HG03280 (cell line): ENCODE results near the gene GID8.
"Not testable (repeated sequence)": the region's sequence is repeated elsewhere in the genome, so short reads cannot be mapped to it uniquely, and the experiment has no call there.

Source experiments
- ATAC-seq: cut with Tn5 transposase; IDR thresholded peaks from one replicate; pipeline ENCODE4 v1.9.1; 2021; ENCODE audit warnings: mild to moderate bottlenecking, moderate library complexity; ENCODE audit not compliant: unreplicated experiment

The GID8 gene

DNA sequence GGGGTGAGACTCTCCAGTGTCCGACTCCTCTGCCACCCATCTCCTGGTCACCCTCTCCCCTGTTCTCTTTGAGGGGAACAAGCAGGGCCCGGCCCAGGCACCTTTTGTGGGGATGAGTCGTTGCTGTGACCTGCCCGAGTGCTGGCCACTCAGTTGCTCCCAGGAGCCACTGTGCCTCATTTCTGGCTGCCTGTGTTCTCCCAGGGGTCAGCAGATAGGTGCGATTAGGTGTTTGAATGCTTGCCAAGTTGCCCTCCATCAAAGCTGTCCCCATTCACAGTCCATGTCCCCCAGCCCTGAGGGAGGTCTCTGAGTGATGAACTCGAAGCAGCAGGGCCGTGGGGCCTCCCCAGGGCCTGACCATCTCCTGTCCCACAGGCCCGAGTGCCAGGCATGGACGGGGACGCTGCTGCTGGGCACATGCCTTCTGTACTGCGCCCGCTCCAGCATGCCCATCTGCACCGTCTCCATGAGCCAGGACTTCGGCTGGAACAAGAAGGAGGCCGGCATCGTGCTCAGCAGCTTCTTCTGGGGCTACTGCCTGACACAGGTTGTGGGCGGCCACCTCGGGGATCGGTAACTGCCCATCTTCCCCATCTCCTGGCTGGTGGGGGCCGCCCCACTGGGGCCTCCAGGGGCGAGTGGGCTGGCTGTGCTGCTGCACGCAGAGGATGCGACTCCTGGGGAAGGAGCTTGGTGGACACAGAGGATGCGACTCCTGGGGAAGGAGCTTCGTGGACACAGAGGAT lies 18.6 kb downstream of the GID8 start:
- ATAC-seq = no peak

DNA sequence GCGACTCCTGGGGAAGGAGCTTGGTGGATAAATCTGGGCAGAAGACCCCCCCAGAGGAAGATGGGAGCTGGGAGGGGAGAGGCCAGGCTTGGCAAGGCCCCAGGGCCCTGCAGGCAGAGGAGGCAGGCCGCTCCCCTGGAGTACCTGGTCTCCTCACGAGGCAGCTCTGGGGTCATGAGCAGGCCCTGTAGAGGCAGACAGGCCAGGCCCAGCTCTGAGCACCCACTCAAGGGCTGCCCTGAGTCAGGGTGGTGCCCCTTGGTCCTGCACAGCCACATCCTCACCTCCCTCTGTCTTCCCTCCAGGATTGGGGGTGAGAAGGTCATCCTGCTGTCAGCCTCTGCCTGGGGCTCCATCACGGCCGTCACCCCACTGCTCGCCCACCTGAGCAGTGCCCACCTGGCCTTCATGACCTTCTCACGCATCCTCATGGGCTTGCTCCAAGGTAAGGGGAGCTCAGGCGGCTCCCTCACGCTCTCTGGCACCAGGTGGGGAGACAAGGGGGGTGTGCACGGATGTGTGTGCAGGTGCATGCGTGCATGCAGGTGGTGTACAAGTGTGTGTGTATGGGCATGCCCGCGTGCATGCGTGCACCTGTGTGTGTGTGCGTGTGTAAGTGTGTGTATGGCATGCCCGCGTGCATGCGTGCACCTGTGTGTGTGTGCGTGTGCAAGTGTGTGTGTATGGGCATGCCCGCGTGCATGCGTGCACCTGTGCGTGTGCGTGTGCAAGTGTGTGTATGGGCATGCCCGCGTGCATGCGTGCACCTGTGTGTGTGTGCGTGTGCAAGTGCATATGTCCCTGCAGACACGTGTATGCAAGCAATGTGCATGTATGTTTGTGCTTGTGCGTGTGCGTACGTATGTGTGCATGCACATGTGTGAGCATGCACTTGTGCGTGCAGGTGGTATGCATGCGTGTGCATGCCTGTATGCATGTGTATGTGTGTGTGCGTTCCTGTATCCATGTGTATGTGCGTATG lies 19.5 kb downstream of the GID8 start:
- ATAC-seq = no peak

DNA sequence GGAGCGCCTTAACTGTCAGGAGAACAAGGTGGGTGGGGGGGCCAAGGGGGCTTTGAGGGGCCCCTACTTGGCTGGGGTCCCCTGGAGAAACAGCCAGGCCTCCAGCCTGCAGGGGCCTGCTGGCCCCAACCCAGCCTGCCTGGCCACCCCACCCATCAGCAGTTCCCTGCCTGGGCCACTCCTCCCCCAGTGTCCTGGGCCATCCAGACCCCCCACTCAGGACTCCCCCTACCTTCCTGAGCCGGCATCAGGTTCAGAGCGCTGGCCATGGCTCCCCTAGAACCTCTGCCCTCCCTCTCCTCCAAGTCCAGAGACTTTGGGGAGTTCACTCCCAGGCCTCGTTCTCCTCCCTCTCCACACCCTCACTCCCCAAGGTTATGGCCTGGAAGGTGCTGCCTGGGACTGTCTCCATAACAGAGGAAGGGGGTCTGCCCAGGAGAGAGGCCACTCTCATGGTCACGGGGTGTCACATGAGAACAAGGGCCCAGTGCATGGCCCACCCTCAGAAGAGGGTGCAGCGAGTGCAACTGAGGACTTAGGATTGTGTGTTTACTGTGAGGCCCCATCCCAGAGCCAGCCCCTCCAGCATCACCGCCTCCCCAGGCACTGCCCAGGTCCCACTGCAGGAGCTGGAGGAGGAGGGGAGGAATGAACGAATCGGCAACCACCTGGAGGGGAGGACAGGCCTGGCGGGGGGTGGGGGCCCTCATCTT lies 20.6 kb downstream of the GID8 start:
- ATAC-seq = no peak

DNA sequence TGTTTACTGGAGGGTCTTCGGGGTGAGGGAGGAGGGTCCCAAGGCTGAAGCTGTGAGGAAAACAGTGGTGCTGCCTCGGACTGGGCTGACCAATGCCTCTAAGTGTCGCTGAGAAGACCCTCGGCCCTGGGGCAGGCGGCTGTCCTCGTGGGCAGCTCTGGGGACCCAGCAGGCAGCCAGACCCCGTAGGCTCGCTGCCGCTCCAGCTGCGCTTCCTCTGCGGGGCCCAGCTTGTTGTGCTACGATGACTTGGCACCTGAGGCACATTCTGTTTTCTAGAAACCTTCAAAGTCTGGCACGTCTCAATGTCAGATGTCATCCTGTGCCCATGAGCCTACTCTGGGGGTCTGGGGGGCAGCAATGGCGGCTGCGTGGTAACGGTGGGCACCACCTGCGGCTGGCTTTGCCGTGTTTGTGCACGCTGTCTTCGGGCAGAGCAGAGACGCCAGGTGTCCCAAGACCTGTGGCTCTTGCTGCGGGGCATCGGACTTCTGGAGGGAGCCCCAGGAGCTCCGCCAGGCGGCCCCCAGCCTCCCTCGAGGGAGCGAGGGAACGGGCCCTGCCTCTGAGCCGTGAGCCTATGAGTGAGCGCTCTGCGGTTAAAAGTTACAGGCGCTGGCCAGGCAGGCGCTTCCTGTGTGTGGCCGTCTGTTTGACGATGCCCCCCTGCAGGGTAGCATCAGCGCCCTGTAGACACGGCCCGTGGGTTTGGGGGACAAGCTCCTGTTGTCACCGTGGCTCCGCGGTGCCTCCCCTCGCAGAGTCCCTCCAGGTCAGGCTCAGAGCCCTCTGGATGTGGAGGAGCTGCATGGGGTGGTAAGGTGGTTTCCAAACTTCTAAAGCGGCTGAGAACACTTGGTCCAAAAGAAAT lies 21.4 kb downstream of the GID8 start:
- ATAC-seq = no peak

DNA sequence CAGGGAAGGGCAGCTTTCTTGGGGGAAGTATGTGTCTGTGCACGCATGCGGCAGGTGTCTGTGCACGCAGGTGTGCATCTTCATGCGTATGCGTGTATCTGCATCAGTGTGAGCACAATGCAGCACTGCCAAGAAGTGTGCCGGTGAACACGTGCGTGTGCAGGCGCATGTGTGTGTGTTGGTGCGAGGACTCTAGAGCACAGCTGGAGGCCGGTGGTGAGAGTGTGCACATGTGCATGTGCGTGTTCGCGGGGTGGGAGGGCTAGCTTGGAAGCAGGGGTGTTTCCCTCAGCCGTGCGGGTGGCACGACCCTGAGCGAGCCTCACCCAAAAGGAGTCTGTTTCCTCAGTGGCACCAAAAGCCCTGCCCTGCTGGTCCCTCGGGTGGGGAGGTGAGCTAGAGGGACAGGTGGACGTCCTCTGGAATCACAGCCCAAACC lies 22.1 kb downstream of the GID8 start:
- no peak for ATAC-seq

DNA sequence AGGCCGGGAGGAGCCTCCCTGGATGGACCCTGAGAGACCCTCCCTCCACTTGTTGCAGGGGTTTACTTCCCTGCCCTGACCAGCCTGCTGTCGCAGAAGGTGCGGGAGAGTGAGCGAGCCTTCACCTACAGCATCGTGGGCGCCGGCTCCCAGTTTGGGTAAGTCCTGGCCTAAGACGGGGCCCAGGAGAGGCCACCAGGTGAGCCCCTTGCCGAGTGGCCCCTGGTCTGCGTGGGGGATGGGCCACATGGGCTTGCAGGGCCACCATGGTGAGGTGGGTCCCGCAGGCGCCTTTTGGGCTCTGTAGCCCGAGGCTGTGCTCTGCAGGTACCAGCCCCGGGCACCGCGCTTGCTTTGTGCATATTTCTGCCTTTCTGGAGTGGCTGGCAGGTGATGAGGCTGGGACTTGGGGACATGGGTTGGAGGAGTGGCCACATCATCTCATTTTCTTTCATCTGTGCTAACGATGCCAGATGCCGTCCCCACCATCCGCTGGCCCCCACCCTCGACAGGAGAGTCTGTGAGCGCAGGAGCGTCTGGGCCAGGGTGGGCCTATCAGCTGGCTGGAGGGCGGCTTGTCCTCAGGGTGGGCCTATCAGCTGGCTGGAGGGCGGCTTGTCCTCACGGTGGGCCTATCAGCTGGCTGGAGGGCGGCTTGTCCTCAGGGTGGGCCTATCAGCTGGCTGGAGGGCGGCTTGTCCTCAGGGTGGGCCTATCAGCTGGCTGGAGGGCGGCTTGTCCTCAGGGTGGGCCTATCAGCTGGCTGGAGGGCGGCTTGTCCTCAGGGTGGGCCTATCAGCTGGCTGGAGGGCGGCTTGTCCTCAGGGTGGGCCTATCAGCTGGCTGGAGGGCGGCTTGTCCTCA lies 22.7 kb downstream of the GID8 start:
- not testable (repeated sequence) for ATAC-seq

DNA sequence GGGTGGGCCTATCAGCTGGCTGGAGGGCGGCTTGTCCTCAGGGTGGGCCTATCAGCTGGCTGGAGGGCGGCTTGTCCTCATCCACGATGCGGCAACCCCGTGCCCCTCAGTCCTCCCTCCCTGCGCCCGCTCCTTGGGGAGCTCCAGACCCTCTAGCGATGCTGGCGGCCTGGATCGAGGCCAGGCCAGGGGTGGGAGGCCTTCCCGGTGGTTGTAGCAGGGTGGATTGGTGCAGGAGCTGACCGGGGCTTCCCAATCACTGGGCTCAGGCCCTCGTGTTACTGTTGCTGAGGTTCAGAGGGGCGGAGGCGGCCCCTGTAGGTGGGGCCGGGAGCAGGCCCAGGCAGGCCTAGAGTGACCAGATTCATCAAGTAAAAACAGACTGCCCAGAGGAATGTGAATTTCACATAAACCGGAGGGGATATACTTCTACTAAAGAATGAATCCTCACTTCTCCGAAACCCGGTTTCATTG lies 23.4 kb downstream of the GID8 start:
- no peak for ATAC-seq

DNA sequence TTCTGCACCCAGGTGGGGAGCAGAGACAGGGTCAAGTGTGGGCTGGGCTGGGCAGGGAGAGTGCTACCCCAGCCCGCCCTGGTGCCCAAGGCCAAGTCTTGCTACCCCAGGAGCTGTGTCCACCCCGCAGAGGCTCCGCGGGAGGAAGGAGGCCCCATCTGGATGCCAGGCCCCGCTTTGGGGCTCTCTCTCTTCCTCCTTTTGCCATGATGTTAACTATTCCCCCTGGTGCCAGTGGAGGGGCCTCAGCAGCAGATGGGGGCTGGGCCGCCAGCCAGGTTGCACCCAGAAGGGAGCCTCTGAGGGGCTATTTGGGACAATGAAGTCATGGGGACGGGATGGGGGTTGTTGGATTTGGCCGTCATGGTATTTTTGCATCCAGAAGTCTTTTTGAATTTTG lies 23.9 kb downstream of the GID8 start:
- ATAC-seq = no peak

DNA sequence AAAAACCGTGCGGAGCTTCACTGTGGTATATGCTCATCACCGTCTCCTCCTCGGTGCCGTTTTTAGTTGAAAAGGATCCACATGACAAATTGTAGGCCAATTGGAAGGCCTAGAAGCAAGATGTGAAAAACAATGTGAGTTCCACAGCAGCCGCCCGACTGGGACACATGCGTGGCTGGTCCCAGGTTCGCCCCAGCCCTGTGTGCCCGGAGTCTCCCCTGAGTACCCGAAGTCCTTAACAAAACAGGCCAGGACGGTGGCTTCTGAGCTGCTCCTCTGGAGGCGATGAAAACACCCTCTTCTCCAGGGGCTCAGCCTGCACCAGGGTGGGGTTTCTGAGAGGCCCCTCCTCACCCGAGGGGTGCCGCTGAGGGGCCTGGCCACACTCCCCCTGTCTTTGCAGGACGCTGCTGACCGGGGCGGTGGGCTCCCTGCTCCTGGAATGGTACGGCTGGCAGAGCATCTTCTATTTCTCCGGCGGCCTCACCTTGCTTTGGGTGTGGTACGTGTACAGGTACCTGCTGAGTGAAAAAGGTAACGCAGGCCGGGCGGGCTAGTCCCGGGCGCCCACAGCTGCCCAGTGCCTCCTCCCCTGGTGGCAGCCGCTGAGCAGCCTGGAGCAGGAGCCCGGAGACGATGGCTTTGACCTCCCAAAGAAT lies 24.4 kb downstream of the GID8 start:
- no peak for ATAC-seq

DNA sequence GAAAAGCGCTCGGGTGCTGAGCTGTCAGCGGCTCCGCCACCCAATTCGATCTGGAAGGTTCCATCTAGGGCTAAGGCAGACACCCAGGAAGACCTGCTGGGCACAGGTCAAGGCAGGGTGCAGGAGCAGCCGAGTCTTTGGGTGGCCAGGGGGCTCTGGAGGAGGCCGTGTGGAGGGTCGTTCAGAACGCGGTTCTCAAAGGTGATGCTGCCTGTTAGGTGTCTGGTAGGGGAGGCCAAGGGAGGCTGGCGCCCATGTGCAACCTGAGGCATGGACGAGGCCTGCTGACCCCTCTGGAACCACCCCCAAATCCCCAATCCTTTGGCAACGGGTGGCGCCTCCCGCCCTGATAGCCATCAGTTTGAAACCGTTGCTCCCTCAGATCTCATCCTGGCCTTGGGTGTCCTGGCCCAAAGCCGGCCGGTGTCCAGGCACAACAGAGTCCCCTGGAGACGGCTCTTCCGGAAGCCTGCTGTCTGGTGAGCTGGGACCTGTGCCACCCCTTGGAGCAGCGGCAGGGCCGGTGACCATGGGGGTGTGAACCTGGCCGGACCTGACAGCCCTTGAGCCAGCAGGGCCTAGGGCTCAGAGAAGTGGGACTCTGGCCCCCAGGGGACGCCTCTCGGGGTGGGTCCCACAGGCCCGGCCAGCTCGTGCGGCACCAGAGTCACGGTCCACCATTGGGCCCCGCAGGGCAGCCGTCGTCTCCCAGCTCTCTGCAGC lies 25.1 kb downstream of the GID8 start:
- no peak for ATAC-seq

DNA sequence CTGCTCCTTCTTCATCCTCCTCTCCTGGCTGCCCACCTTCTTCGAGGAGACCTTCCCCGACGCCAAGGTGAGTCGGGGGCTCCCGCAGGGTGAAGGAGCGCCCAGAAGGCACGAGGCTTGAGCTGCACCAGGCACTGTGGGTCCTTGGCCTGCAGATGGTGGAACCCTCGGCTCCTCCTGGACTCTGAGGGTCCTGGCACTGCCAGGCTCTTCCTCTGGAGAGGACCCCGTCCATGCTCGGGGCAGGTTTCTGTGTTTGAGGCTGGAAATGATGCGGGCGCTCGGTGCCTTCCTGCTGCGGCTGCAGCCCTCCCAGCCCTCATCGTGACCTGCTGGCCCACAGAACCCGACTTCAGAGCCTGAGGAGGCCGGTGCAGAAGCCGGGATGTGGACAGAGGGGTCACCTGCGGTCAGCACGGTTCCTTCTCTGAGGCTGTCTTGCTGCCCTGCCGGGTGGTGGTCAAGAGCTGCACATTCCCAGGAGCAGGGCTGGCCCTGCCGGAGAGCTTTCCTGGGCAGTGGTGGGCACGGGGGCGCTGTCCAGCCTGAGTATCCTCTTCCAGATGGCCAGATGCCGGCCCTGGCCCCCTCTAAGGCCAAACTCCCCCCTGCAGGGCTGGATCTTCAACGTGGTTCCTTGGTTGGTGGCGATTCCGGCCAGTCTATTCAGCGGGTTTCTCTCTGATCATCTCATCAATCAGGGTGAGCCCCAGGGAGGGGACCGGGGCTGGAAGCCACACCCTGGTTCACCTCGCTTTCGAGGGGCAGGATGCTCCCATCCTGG lies 25.9 kb downstream of the GID8 start:
- ATAC-seq = no peak

DNA sequence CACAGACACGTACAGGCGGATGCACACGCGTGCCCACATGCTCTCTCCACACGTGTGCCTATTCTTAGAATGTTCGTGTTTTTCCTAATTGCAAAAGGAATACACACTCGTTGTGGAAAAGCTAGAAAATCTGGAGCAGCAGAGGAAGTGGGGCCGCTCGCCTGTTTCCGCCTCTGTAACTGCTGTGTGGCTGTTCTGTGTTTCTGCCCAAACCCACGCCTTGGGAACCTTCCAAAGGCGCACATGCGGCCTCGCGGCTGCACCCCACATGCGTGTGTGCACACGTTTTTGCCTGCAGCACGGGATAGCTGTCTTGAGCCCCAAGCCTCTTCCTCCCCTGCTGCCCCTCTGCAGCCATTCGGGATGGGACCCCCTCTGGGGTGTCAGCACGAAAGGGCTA lies 26.8 kb downstream of the GID8 start:
- no peak for ATAC-seq

DNA sequence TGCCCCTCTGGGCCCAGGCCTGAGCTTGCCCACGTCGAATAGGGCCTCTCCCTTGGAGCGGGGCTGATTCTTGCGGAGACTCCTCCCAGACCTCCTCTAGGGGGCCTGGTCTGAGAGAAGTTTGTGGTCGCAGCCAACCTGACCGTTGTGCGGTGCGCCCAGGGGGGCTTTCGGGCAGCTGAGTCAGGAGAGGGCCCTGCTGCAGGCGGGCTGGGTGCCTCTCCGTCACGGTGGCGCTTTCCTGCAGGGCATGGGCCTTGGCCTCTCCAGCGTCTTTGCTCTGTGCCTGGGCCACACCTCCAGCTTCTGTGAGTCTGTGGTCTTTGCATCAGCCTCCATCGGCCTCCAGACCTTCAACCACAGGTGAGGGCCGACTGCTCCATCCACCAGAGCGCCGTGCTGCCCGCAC lies 27.4 kb downstream of the GID8 start:
- ATAC-seq = no peak

DNA sequence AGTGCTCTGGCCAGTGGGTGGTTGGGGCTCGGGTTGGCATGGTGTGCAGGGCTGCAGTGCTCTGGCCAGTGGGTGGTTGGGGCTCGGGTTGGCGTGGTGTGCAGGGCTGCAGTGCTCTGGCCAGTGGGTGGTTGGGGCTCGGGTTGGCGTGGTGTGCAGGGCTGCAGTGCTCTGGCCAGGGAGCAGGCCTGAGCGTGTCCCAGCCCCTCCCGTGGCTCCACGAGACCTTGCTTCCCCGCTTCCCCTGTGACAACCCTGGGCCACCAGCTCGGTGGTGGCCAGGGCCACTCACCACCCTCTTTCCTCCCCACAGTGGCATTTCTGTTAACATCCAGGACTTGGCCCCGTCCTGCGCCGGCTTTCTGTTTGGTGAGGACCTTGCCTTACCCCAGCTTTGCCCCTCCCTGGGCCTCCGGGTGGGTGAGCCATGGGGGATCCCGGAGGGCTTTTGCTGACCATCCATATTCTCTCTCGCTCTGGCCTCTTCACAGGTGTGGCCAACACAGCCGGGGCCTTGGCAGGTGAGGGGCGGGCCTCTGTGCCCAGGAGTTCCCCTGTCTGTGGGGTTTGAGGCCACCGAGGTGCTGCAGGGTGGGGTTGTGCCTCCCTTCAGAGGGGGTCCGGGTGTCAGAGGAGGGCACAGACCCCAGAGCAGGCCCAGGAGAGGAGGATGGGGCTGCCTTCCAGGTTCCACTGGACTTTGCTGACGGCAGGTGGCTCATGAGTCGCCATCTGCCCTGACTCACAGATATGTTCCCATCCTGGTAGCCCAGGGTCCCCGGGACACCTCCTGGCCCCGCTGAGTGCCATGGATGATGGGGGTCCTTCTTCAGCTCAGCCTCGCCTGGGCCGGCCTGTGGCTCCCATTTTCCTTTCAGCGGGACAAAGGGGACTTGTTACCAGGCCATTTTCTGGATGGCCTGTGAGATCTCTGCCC lies 28.5 kb downstream of the GID8 start:
- ATAC-seq = no peak

DNA sequence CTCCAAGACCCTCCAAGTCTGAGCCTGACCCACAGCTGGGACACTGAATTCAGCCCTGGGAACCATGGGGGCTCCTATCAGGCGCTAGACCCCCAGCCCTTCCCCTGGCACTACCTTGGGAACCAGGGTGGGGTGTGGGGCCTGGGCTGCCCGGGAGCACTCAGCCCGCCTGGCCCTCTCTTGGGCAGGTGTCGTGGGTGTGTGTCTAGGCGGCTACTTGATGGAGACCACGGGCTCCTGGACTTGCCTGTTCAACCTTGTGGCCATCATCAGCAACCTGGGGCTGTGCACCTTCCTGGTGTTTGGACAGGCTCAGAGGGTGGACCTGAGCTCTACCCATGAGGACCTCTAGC lies 29.2 kb downstream of the GID8 start:
- ATAC-seq = no peak

DNA sequence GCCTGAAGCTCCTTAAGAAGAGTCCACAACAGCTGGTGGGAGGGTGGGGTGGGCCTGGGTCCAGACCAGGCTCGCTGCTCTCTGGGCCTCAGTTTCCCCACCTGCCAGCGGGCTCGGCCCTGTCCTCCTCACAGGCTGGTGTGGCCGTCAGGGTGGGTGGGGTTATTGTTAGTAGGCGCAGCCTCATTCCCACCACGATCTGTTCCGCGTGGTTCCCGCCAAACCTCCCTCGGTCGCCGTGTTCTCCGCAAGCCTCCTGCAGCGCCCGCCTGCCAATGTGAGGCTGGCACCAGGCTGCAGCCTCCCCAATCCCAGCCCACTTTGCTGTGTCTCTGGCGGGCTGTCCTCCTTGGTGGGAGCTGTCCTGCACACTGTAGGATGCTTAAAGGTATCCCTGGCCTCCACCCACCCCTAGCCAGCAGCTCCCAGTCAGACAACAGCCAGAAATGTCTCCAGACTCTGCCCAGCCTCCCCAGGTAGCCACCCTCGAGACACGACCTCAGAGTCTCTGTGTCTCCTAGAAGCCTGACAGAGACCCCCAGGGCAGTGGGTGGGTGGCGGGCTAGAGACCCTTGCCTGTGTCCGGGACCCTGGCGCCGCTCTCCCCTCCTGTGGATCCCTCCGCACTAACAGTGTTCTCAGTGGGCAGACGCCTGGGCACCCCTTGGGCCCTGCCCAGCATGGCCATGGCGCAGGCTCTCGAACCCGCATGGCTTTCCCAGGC lies 29.8 kb downstream of the GID8 start:
- no peak for ATAC-seq
